Activated CD4-positive, CD25-positive, alpha-beta regulatory T cell treated with anti-CD3 and anti-CD28 coated beads, Interleukin-2, amount 50 U/mL, for 24 hours (primary cell): Measurements from ENCODE around the gene C14orf93.
"Not testable (repeated sequence)": the region's sequence is repeated elsewhere in the genome, so short reads cannot be mapped to it uniquely, and the experiment has no call there.

Source experiments
- ATAC-seq, 2 donors: fragments of 150-1000 bp; cut with Tn5 transposase; one replicate each; pipeline ENCODE4 v1.10.0; 2021; ENCODE audit warnings: mild to moderate bottlenecking in 1 of 2, moderate library complexity in 1 of 2

C14orf93 gene

DNA sequence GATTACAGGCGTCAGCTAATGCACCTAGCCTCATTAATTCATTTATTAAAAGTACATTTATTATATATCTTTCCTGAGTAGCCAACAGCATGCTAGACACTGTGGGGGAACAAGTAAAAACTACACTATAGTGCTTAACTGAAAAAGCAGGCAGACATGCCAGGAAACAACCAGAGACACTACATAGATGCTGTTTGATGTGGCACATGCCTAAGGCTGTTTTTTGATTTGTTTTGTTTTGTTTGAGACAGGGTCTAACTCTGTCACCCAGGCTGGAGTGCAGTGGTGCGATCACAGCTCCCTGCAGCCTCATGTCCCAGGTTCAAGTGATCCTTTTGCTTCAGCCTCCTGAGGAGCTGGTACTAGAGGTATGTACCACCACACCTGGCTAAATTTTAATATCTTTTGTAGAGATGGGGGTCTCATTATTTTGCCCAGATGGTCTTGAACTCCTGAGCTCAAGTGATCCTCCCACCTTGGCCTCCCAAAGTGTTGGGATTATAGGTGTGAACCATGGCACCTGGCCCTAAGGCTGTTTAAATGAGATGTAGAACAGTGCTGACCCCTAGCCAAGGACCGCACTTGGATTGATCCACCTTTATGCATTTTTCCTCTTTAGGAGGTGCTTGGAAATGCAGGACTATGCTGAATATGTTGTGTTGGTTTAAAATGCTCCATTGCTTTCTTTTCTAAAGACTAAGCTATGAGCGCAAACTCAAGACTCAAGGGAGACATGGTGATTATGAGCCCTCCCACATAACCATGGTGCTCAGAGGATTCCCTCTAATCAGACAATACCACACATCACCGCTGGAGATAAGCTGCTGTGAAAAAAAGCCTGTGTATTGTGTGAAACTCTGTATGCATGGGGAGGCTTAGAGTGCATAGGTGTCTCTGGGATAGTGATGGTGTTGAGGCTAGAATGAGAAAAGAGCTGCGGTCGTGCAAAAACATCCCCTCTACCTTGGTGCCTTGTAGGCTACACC, 10.5 kb upstream of the C14orf93 start:
- no peak for ATAC-seq

DNA sequence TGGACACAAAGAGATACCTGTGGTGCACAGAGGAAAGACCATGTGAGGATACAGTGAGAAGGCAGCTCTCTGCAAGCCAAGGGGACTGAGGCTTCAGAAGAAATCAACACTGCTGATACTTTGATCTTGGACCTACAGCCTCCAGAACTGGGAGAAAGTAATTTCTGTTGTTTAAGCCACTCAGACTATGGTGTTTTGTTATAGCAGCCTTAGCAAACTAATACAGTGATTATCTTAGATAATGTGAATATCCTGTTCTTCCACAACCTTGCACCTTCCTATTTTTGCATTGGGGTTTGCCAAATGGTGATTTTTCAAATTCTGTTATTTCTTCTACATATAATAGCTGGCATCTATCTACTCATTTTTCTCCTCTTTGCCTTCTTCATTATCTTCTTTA, 8.2 kb upstream of the C14orf93 start:
- no peak for ATAC-seq

DNA sequence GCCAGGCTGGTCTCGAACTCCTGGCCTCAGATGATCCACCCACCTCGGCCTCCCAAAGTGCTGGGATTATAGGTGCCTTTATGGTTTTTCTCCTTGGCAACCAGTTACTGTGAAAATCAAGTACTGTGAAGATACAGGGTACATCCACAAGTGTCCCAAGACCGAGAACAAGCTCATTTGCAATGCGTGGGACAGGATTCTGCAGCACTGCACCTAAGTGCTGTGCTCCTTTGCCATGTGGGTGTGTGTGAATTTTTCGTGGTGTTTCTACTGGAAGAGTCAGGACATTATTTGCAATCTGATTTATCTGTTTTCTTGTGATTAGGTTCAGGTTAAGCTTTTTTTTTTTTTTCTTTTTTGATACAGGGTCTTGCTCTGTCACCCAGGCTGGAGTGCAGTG, 7.1 kb upstream of the C14orf93 start:
- no peak for ATAC-seq

DNA sequence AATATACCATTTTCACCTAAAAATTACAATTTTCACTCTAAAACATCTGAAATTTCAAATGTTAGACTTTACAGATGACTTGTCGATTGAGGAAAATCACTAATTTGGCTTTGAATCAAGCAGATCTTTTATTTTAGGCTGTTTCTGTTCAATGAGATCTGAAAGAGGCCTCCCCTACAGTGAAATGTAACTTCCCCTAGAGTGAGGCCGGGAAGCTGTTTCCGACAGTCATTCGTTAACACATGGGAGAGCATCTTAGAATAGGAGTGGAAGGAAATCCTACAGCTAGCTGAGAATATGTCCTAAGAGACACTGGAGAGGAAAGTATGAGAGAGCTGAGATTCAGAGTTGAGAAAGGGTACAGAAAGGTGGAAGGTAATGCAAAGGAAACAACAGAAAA, 5.7 kb upstream of the C14orf93 start:
- ATAC-seq: no peak

DNA sequence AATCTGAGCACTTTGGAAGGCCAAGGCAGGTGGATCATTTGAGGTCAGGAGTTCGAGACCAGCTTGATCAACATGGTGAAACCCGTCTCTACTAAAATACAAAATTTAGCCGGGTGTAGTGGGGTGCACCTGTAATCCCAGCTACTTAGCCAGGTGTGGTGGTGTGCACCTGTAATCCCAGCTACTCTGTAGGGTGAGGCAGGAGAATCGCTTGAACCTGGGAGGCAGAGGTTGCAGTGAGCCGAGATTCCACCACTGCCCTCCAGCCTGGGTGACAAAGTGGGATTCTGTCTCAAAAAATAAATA, 3.8 kb upstream of the C14orf93 start:
- ATAC-seq: not testable (repeated sequence)

DNA sequence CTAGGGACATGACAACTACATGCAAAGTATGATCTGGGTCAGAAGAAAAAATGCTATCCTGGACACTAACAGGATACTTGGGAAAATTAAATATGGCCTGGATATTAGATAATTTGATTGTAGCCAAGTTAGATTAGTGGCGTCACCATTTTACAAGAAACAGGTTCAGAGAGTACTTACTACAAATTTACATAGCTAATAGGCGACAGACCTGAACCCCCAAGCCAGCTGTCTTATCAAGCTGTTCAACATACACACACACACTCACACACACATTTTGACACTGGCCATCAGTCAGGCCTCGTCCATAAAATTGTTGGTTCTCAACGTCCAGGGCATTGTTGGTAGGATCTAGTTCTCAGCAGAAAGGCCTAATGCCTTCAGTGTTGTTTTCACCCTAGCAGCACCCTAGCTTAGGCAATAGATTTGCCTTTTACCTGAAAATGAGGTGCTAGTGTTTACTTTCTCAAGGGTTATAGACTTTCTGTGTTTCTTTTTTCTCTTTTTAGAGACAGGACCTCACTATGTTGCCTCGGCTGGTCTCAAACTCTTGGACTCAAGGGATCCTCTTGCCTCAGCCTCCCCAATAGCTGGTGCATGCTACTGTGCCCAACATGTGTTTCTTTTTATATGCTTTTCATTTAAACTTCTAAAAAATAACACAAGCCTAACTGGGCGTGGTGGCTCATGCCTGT, 3.3 kb upstream of the C14orf93 start:
- ATAC-seq: no peak

DNA sequence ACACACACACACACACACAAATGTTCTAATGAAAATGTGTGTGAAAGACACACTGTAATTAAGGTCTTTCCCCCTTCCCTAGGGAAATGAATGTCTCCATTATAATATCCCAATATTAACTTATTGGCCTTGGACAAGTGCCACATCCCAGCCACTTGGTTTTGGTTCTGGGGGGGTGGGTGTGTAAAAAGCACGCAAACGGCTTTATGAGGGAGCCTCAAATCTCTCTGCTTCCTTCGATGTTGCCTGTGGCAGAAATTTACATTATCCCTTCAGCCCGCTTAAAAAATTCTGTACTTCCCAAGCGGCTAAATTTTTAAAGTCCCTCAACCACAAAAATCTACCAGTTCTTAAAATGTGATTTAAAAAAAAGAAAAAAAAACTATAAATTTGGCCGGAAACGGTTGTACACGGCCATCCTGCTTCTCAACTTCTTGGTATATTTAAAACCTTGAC, 432 bp downstream of the C14orf93 start:
- ATAC-seq: no peak

DNA sequence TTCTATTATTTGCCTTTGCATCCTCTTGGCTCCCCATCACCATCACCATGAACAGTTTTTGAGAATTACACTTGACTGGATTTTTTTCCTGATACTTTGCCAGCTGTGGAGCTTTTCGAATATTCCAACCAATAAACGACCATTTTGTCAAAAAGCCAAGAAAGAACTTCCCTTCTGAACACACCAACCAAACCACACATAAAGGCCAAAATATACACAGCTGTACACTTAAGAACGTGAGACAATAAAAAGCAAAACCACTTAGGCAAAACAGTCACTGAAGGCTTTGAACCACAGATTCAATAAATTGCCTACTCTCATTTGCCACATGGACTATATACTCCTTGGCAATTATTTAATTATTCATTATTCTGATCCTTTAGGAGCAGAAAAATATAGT, 1.1 kb downstream of the C14orf93 start:
- ATAC-seq: no peak

DNA sequence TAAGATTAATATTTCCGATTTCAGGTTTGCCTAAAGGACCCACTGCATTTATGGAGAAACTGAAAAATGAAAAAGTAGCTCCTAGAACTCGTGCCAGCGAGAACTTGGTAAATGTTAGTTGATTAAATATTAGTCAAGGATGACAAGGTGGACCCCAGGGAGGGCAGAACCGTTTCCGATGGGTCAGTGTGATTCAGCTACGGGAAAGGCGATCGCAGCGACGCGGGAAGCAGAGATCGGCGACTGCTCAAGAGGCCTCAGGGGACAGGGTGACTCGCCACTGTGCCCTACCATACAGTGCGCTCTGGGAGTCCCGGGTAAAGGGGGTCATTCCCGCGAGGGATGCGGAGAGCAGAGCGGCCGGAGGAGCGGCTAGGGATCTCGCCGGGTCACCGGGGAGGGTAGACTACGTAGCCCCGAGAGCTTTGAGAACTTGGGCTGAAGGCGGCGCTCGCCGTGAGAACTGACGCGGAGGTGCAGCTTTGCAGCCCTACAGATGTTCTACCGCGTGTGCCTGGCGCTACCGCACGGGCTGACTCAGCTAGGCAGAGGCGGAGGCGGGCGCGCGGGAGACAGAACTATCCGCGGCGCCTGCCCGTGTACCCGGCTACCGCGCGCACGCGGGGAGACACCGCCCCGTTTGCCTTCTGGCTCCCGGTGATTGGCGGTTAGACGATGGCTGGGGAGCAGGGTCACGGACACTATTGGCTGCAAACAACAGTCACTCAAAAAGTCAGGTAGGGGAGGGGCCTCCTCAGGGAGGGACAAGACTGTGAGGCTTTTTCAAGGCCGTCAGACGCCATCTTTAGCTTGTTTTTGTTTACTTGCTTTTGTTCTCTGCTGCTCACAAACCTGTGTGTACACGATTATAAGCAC, 3.2 kb downstream of the C14orf93 start:
- peak; percentile 97 to 98 for ATAC-seq

DNA sequence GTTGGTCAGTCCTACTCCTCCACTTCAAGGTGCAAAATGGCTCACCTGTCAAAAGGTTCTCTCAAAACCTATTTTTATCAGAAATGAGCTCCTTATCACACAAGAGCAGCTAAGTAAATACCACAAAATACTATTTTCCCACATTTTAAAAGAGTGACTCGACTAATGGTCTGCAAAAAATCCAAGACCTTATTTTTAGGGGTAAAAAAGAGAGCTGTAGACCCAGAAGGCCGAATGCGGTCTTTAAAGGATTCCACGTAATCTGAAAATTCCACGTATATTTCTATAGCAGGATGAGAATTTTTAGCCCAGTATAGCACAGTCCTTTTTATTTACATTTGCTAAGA, 3.8 kb downstream of the C14orf93 start:
- no peak for ATAC-seq

DNA sequence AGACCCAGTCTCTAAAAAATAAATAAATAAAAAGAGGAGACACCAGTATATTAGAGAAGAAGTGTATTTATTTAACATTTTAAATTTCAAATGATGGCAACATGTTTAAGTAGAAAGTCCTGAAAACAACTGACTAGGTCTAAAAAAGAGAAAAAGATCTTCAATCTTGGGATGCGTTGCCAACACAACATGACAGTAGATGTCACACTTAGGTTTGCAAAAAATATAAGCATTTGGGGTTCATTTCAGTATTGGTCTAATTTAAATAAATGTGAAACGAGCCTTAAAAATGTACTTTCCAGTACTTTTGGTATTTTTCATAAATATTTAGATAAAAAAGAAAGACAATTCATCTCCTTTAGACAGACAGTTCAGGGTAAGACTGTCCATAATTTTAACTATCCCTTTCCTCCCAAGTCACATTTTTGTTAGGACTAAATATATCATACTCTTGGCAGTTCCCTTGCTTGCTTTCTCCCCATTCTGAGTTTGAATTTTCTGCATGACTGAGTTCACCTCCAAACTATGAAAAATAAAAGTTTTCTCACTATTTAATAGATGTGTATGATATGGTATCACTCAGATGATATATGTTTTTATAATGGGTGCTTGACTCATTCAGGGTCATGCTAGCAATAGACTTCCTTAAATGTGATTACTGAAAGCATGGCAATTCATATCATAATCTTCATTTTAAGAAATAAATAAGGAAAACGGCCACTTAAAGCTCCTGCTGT, 4.3 kb downstream of the C14orf93 start:
- ATAC-seq: no peak

DNA sequence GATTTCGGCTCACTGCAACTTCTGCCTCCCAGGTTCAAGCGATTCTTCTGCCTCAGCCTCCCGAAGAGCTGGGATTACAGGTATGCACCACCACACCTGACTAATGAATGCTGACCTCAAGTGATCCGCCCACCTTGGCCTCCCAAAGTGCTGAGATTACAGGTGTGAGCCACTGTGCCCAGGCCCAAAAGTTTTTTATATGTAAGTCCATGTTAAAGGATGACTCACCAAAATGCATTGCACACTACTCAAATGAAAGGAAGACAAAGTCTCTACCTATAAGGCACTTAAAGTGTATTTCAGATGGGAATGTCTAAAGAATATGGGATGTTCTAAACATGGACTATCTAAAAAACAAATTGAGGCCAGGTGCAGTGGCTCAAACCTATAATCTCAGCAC, 5.7 kb downstream of the C14orf93 start:
- ATAC-seq: not testable (repeated sequence)

DNA sequence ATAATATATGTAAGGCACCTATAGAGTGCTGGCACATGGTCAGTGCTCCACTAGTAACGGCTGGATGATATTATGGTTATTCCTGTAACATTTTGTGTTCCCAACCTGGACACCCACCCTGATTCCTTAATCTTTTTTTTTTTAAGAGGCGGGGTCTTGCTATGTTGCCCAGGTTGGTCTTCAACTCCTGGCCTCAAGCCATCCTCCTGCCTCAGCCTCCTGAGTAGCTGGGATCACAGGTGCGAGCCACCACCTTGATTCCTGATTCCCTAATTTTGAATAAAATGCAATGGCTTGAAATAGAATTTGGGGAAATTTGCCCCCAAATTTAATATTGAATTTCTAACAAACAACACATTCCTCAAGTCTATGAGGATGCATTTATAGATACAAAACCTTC, 7.4 kb downstream of the C14orf93 start:
- no peak for ATAC-seq

DNA sequence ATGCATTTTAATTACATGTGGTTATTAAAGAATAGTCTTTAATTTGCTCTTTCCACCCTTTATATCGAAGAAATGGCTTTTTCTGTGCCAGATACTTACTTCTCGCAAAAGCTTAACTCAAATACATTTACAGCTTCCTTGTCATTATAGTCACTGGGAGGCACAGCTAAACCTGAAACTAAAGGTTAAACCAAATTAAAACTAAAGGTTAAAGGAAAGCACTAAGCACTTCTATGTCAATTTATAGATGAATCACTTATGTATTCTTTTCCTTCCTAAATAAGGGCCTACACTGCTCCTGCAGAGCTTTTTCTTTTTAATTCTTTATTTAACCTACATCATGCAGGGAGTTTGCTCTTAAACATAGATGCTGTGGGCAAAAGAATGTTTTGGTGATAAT, 9.1 kb downstream of the C14orf93 start:
- no peak for ATAC-seq

DNA sequence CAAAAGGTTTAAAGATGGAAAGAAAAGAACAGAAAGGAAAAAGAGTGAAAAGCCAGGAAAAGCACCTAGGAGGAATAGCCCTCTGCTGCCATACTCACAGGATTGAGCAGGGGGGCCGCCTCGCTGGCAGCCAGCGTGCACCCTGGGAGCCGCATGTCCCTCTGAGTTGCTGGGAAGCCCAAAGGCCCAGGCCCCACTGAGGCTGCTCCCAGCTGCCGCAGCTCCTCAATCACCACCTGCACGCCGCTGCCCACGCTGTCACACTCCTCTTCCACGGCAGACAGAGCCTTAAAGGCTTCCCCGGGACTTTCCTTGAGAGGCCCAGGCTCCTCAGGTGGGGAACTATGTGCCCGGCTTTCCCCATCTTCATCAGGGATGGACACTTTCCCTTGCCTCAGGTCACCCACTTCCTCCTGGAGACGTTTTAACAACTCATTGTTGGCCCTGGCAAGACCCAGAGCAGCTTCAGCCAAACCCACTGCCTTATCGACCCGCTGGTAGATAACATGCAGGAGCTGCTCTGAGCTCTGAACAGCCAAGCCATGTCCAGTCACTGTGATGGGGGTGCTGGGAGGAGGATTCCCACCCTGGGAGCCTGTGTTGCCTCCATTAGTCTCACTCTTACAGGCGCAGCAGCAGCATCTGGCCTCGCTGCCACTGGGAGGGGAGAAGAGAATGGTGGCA, 11.5 kb downstream of the C14orf93 start:
- no peak for ATAC-seq

DNA sequence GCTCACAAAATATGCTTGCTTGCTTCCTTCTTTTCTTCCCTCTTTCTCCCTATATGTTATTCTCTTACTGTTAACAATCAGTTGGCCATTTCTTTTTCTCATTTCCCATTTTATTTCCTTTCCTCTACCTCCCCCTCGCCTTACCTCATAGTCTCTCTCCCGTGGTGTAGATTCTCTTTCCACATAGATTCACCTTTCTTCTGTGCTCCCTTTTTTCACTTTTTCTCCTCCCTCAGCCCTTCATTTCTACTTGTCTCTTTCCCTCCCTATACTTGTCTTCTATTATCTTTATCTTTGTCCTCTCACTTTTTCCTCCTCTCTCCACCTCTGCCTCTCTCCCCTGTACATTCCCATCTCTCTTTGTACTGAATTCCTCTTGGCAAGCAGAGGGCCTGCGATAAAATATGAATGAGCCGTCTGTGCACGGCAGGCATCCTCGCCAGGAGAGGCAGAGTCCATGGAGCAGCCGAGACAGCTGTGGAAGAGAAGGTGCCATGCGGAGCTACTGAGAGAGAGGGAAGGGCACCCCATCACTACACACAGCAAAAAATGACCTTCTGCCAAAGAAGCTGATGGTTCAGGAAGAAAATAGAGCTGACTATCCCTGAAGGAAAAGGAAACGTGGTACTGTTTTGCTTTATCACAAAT, 12.1 kb downstream of the C14orf93 start:
- ATAC-seq: no peak

DNA sequence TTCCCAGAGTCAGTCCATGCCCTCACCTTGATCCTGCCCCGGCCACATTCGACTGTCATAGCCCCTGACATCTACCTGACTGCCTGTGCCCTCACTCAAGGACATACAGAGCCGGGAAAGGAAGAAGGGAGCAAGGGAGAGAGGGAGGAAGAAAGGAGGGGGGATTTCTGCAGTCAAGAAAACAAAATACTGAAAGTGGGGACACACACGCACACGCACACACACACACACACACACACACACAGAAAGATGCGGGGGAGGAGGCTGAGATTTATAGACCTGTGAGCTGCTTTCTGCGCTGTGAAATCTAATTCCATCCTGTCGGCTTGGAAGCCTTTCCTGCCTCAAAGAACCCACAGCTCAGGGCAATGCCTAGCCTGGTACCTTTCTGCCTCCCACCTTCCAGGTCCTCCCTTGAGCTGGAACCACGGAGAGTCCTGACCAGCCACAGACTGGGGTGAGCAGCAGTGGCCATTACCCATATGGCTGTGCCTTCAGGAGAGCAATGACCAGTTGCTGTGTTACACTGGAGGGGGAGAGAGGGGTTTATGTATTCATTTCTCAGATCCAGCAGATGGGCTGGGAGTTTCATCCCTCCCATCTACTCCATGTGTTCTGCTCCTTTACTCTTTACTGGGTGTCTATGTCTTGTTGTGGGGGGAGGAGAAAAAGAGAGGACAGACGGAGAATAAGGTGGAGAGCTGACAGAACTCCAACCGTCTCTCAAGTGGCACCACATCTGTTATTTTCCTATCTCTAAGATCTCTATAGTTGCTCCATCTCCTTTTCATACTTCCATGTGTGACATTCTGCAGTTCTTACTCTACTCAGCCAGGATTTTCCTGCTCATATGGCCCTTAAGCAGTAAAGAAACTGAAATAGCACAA, 12.9 kb downstream of the C14orf93 start:
- ATAC-seq: no peak

DNA sequence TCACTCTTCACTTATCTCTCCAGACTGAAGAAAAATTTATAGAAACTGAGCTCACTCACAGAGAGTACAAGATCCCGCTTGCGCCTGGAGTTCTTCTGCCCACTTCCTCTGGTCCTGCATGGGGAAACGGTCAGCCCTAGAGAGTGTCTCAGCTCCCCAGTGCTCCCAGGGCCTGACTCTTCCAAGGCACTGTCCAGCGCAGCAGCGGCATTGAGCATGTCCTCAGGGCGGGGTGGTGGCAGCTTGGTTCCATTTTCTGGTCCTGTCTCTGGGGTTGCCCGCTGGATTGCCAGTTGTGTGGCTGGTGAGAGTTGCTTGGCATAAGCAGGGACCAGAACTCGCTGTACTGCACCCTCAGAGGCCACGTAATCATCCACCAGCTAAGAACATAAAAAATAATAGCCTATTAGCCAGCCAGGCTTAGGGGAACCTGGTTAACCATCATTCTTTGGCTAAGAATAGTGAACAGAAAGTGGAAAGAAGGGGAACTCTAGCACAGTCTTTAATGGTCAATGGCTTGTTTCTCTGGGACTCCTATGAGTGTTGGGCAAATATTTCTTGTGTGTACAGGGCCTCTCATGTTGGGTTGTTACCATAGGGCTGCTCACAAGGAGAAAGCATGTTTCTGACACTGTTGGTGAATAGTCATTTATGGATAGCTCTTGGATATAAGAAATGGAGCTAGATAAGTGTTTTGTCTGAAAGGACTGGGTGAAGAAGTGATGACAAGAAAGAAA, 13.9 kb downstream of the C14orf93 start:
- ATAC-seq: no peak

DNA sequence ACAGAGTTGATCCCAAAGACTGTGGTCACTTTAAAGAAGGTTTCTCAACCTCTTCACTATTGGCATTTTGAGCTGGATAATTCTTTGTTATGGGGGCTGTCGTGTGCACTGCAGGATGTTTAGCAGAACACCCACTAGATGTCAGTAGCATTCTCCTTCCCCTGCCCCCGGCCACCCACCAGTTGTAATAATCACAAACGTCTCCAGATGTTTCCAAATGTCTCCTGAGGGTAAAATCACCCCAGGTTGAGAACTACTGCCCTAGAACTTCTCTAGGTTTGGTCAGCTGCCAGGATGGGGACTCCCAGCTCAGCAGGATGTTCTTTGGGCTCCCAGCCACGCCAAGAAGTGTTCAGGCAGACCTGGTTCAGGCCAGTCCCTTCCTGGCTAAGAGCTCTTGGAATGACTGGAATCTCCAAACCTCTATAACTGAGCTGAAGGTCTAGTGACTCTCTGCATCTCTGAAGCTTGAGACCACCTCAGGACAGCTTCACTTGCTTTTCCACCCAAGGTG, 15.1 kb downstream of the C14orf93 start:
- ATAC-seq: peak in 1 of 2 donors; percentile 62
